A549 (cell line): ENCODE results near the gene FOXO6. TPM values are rescaled to one million over a fixed set of nuclear protein-coding genes. Genes with fewer than 3 reads are reported as not detected.

Experiments used
- ATAC-seq, 2 experiments: fragments of 200-7000 bp in 1 of 2; fragments of >200 bp in 1 of 2; cut with Nextera tagmentation in 1 of 2; cut with Tn5 transposase in 1 of 2; 3 replicates each; pipeline versions ENCODE4 v1.8.0 to v1.9.1; 2018 to 2020; ENCODE audit warnings: mild to moderate bottlenecking in 1 of 2, moderate library complexity in 1 of 2
- CTCF ChIA-PET: fragments of 300-600 bp; sonication (Branson Sonifier 250); formaldehyde crosslinking; extraction: SDS; loops from one replicate; lab custom pipeline; 2021; ENCODE audit warnings: antibody characterized with exemption, inconsistent platforms; lab: Yijun Ruan, JAX
- POLR2A ChIA-PET: fragments of 350-600 bp; formaldehyde crosslinking; extraction: SDS; loops from one replicate; lab custom pipeline; 2021; ENCODE audit warnings: antibody characterized with exemption, inconsistent platforms; lab: Yijun Ruan, JAX
- DNase-seq, 2 experiments: peaks; one replicate each; pipeline versions ENCODE4 v3.0.0 to v3.0.0-alpha.2; 2011 to 2016; ENCODE audit warnings: low read depth in 1 of 2, low spot score in 1 of 2
- FAIRE-seq: peaks from 2 replicates; lab custom pipeline; 2011; peaks lifted over from hg19 to GRCh38; lab: Jason Lieb, UNC
- H3K27ac ChIP-seq, 2 experiments: fragments of >200 bp; sonication (Bioruptor Twin); formaldehyde crosslinking; 3 replicates each; pipeline ENCODE4 v1.5.1; 2016 to 2017
- H3K4me1 ChIP-seq: fragments of >200 bp; sonication (Bioruptor Twin); formaldehyde crosslinking; 3 replicates; pipeline ENCODE4 v1.6.1; 2016
- H3K4me2 ChIP-seq: fragments of >200 bp; sonication (Bioruptor Twin); formaldehyde crosslinking; 3 replicates; pipeline ENCODE4 v1.6.1; 2016
- H3K4me3 ChIP-seq: fragments of >200 bp; sonication (Bioruptor Twin); formaldehyde crosslinking; 3 replicates; pipeline ENCODE4 v1.5.1; 2016
- H3K9me3 ChIP-seq: fragments of >200 bp; sonication (Bioruptor Twin); formaldehyde crosslinking; 3 replicates; pipeline ENCODE4 v1.6.1; 2016
- BHLHE40 ChIP-seq: IDR thresholded peaks from 2 replicates; pipeline ENCODE4 v1.6.1; 2012; ENCODE audit warnings: low read depth, low read length, inconsistent platforms
- CBX2 ChIP-seq: fragments of 200-600 bp; sonication (generic); IDR thresholded peaks from 2 replicates; pipeline ENCODE4 v1.6.1; 2016; ENCODE audit warnings: low read depth, mild to moderate bottlenecking, borderline replicate concordance
- CBX8 ChIP-seq: fragments of 200-600 bp; sonication (generic); IDR thresholded peaks from 2 replicates; pipeline ENCODE4 v1.6.1; 2016
- CTCF ChIP-seq: fragments of >200 bp; sonication (Bioruptor Twin); formaldehyde crosslinking; IDR thresholded peaks from 3 replicates; pipeline ENCODE4 v1.5.1; 2016
- EHF ChIP-seq: fragments of 250-450 bp; sonication (Bioruptor Pico); IDR thresholded peaks from 2 replicates; pipeline ENCODE4 v1.5.0; 2020; ENCODE audit warnings: mild to moderate bottlenecking
- EHMT2 ChIP-seq: fragments of 200-600 bp; sonication (generic); IDR thresholded peaks from 2 replicates; pipeline ENCODE4 v1.6.1; 2016; ENCODE audit warnings: antibody characterized with exemption, low read depth, mild to moderate bottlenecking, moderate library complexity
- FOSB ChIP-seq: fragments of 250-450 bp; sonication (Bioruptor Pico); IDR thresholded peaks from 2 replicates; pipeline ENCODE4 v1.5.0; 2020; ENCODE audit warnings: mild to moderate bottlenecking, moderate library complexity
- FOXS1 ChIP-seq: fragments of 250-450 bp; sonication (Bioruptor Pico); IDR thresholded peaks from 2 replicates; pipeline ENCODE4 v1.5.0; 2020; ENCODE audit warnings: mild to moderate bottlenecking, moderate library complexity
- GATA3 ChIP-seq: IDR thresholded peaks from 2 replicates; pipeline ENCODE4 v1.6.1; 2012; ENCODE audit warnings: borderline replicate concordance
- HDAC2 ChIP-seq: fragments of 200-600 bp; sonication (generic); IDR thresholded peaks from 2 replicates; pipeline ENCODE4 v1.6.1; 2016
- HEYL ChIP-seq: fragments of 250-450 bp; sonication (Bioruptor Pico); IDR thresholded peaks from 2 replicates; pipeline ENCODE4 v1.8.0; 2021; ENCODE audit warnings: mild to moderate bottlenecking, moderate library complexity
- HOXB5 ChIP-seq: fragments of 250-450 bp; sonication (Bioruptor Pico); IDR thresholded peaks from 2 replicates; pipeline ENCODE4 v1.5.0; 2020; ENCODE audit warnings: mild to moderate bottlenecking, moderate library complexity
- JUN ChIP-seq, 2 experiments: fragments of >200 bp; sonication (Bioruptor Twin); formaldehyde crosslinking; IDR thresholded peaks; 2 replicates in 1 of 2; 3 replicates in 1 of 2; pipeline ENCODE4 v1.6.1; 2016 to 2017
- JUNB ChIP-seq: fragments of >200 bp; sonication (Bioruptor Twin); formaldehyde crosslinking; IDR thresholded peaks from 2 replicates; pipeline ENCODE4 v1.6.1; 2016
- KDM1A ChIP-seq: fragments of 200-600 bp; sonication (generic); IDR thresholded peaks from 2 replicates; pipeline ENCODE4 v1.6.1; 2016; ENCODE audit warnings: low read depth, mild to moderate bottlenecking
- KDM5A ChIP-seq: fragments of 200-600 bp; sonication (generic); IDR thresholded peaks from 2 replicates; pipeline ENCODE4 v1.6.1; 2016; ENCODE audit warnings: antibody characterized with exemption, mild to moderate bottlenecking
- MAFK ChIP-seq: fragments of 450-650 bp; IDR thresholded peaks from 2 replicates; pipeline ENCODE4 v1.6.1; 2014; ENCODE audit not compliant: partially characterized antibody
- NPAS2 ChIP-seq: fragments of 250-450 bp; sonication (Bioruptor Pico); IDR thresholded peaks from 2 replicates; pipeline ENCODE4 v1.8.0; 2022; ENCODE audit warnings: mild to moderate bottlenecking, moderate library complexity, borderline replicate concordance
- PHF8 ChIP-seq: fragments of 200-600 bp; sonication (generic); IDR thresholded peaks from 2 replicates; pipeline ENCODE4 v1.6.1; 2016; ENCODE audit warnings: low read depth, mild to moderate bottlenecking, antibody characterized with exemption, moderate library complexity, borderline replicate concordance
- POLR2AphosphoS2 ChIP-seq: conservative IDR thresholded peaks from 2 replicates; pipeline ENCODE4 v1.6.1; 2012; ENCODE audit warnings: low read length, improper control_type of control experiment, inconsistent platforms
- RCOR1 ChIP-seq: fragments of 150-350 bp; IDR thresholded peaks from 2 replicates; pipeline ENCODE4 v1.6.1; 2014; ENCODE audit warnings: antibody characterized with exemption, low read length, low read depth
- REST ChIP-seq: fragments of 200-600 bp; sonication (generic); IDR thresholded peaks from 2 replicates; pipeline ENCODE4 v1.6.1; 2016; ENCODE audit warnings: antibody characterized with exemption, mild to moderate bottlenecking, moderate library complexity
- SMC3 ChIP-seq: fragments of >200 bp; sonication (Bioruptor Twin); formaldehyde crosslinking; IDR thresholded peaks from 3 replicates; pipeline ENCODE4 v1.6.1; 2018; ENCODE audit warnings: inconsistent platforms
- USF2 ChIP-seq: fragments of 450-650 bp; IDR thresholded peaks from 2 replicates; pipeline ENCODE4 v1.6.1; 2014; ENCODE audit warnings: antibody characterized with exemption
- ZFP36 ChIP-seq: fragments of 450-650 bp; IDR thresholded peaks from 2 replicates; pipeline ENCODE4 v1.6.1; 2014; ENCODE audit warnings: borderline replicate concordance; ENCODE audit not compliant: partially characterized antibody
- ZNF302 ChIP-seq: fragments of 250-450 bp; sonication (Bioruptor Pico); IDR thresholded peaks from 2 replicates; pipeline ENCODE4 v1.9.0; 2021; ENCODE audit warnings: inconsistent platforms, mild to moderate bottlenecking, moderate library complexity
- ZSCAN20 ChIP-seq: fragments of 250-450 bp; sonication (Bioruptor Pico); IDR thresholded peaks from 2 replicates; pipeline ENCODE4 v1.8.0; 2022; ENCODE audit warnings: mild to moderate bottlenecking, moderate library complexity
- WGBS: methylation state at CpG from one replicate; pipeline ENCODE4 v1.1.6; 2017; ENCODE audit errors: missing lambda C conversion rate; 5-methylcytosine and 5-hydroxymethylcytosine counted together
- polyA plus RNA-seq, 4 experiments: library from polyadenylated mRNA; depleted of rRNA in 3 of 4; stranded (reverse); fragments of >200 nt; fragmentation: RNase III in 1 of 4; extraction: RNeasy Plus Mini Kit Qiagen cat#74134 plus additional on column Dnase treatment in 1 of 4; gene quantifications; 2 replicates in 3 of 4; 3 replicates in 1 of 4; pipeline ENCODE4 v1.2.3, GENCODE V29; 2011 to 2017
- TF ChIP-seq, protein P1 (sequence below): fragments of >200 bp; sonication (Bioruptor Twin); formaldehyde crosslinking; IDR thresholded peaks from 2 replicates; pipeline ENCODE4 v1.6.1; 2016
- TF ChIP-seq, protein P2 (sequence below): IDR thresholded peaks from 2 replicates; pipeline ENCODE4 v1.6.1; 2012

The FOXO6 gene
- polyA plus RNA-seq, 2 of the 4 experiments (the other 2 are of a cell fraction), result 0.10 to 0.25 TPM

GRCh38 chr1:41369531-41369930 is 8.3 kb downstream of the FOXO6 start:
- no CpG with 5 or more reads among the region's 2 CpGs for WGBS

DNA sequence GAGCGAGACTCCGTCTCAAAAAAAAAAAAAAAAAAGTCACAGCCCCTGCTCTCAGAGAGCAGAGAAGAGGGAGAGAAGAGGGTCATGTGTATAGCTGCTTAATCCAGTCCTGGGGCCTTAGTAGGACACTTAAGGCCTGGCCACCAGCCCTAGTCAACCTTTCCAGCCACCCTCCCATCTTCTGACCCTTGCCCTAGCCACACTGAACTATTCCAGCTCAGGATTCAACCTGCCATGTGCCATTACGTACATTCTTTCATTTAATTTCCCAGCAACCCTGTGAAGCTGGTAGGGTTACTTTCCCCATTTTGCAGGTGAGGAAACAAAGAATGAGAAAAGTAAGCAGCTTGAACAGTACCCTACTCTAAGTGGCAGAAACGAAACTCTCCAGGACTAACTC is 9.0 kb downstream of the FOXO6 start:
- DNase-seq, result no peak
- 86% methylated on average over 4 of the region's 4 CpGs for WGBS
- FAIRE-seq, result no peak
- TF ChIP-seq JUNB (no peak), GATA3 (no peak), HOXB5 (CRISPR knock-in tag) (no peak), EHF (CRISPR knock-in tag) (no peak), USF2 (no peak), HDAC2 (no peak), CTCF (no peak), JUN (IDR thresholded peaks at IDR 0.05) (no peak), PHF8 (no peak), FOXS1 (CRISPR knock-in tag) (no peak), ZFP36 (no peak), ZNF302 (no peak), NPAS2 (CRISPR knock-in tag) (no peak), CBX2 (no peak), HEYL (no peak), MAFK (no peak), SMC3 (no peak), BHLHE40 (no peak), EHMT2 (no peak)
- TF ChIP-seq, protein P1, sequence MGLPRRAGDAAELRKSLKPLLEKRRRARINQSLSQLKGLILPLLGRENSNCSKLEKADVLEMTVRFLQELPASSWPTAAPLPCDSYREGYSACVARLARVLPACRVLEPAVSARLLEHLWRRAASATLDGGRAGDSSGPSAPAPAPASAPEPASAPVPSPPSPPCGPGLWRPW, result no peak
- H3K4me1 ChIP-seq, result peaks cover 18% of the 10 kb centered on the region; the same call in 2 of the 3 replicates
- POLR2A ChIA-PET, result interaction anchor here (1.4 kb wide), 1 partner anchor 12 kb away, joined by 5 read pairs; no protein-coding TSS in a partner anchor
- no peak overlapping the region for H3K4me3 ChIP-seq
- no peak for ATAC-seq
- CTCF ChIA-PET, result interaction anchor here (0.9 to 1.1 kb wide), 4 partner anchors 9 to 88 kb away, joined by 3 to 5 read pairs (median 4); partner anchors contain the start of gene FOXO6
- H3K9me3 ChIP-seq, result no peaks in the 10 kb centered on the region
- no peak overlapping the region for H3K27ac ChIP-seq
- no peak overlapping the region for H3K4me2 ChIP-seq

More at GRCh38 chr1:41369531-41369930, 8.3 kb downstream of the FOXO6 start:
- H3K9me3 ChIP-seq, result no peaks in the 10 kb centered on the region
- POLR2A ChIA-PET, result no interaction called here
- no peak for DNase-seq
- no peak for FAIRE-seq
- H3K4me2 ChIP-seq, result no peak overlapping the region
- no peak for ATAC-seq
- H3K4me3 ChIP-seq, result no peak overlapping the region
- CTCF ChIA-PET, result no interaction called here
- no peak for TF ChIP-seq CBX8
- no peak for TF ChIP-seq JUNB
- TF ChIP-seq, all 56 proteins: peak for 0
- Histone ChIP-seq H3K4me1 (peaks cover 18% of the 10 kb centered on the region; the same call in 2 of the 3 replicates), H3K27ac (no peak overlapping the region)

DNA sequence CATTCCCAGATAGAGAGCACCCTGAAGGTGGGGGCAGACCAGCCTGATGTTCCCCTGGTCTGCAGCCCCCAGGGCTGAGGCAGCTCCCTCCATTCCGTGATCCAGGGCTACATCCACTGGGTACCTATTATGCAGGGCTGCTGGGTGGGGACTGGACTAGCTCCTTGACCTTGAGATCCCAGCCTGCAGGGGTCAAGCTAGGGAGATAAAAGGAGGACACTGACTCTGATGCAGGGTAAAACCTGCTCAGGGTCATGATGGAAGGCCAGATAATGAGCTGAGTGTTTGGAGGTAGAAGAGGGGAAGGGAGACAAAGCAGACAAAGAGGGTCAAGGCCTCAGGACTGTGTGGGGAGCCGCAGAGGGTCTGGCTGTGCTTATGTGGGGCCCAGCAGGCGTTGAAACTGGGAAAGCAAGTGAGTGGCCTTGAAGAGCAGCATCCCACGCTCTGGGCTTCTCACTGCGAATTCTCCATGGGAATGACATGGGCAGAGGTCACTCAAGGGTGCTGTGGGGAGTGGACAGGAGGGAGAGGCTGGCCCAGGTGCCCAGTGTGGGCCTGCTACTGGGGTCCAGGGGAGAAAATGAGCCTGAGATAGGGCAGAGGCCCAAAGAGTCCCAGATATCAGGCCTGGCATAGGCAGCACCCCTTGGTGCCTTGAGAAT is 9.7 kb downstream of the FOXO6 start:
- WGBS, result 95% methylated on average over 5 of the region's 5 CpGs
- Histone ChIP-seq H3K4me1 (peaks cover 15% of the 10 kb centered on the region; the same call in 2 of the 3 replicates), H3K4me2 (no peak overlapping the region), H3K27ac (no peak overlapping the region), H3K4me3 (no peak overlapping the region), H3K9me3 (no peaks in the 10 kb centered on the region)
- ATAC-seq, result no peak; a peak in 1 of 6 replicates
- ChIA-PET CTCF (interaction anchor here (0.9 to 1.1 kb wide), 4 partner anchors 10 to 88 kb away, joined by 3 to 5 read pairs (median 4); partner anchors contain the start of gene FOXO6), POLR2A (interaction anchor here (1.4 kb wide), 1 partner anchor 11 kb away, joined by 5 read pairs; no protein-coding TSS in a partner anchor)
- DNase-seq, result no peak
- no peak for FAIRE-seq
- TF ChIP-seq KDM5A, result no peak
- no peak for TF ChIP-seq ZSCAN20 (CRISPR knock-in tag)
- TF ChIP-seq RCOR1, result no peak
- TF ChIP-seq CBX2, result no peak
- TF ChIP-seq FOSB, result no peak
- no peak for TF ChIP-seq SMC3
- TF ChIP-seq KDM1A, result no peak
- TF ChIP-seq, protein P2, sequence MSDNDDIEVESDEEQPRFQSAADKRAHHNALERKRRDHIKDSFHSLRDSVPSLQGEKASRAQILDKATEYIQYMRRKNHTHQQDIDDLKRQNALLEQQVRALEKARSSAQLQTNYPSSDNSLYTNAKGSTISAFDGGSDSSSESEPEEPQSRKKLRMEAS, result no peak
- no peak for TF ChIP-seq EHF (CRISPR knock-in tag)
- no peak for TF ChIP-seq REST
- no peak for TF ChIP-seq POLR2AphosphoS2
